ENCODE measurements around the gene HSD3B7. TPM values are rescaled to one million over a fixed set of nuclear protein-coding genes. Genes with fewer than 3 reads are reported as not detected.

HSD3B7 gene
- total and polyA plus RNA-seq, 2 of the 4 experiments (the other 2 are of a cell fraction): 8.5 to 11.3 TPM

DNA sequence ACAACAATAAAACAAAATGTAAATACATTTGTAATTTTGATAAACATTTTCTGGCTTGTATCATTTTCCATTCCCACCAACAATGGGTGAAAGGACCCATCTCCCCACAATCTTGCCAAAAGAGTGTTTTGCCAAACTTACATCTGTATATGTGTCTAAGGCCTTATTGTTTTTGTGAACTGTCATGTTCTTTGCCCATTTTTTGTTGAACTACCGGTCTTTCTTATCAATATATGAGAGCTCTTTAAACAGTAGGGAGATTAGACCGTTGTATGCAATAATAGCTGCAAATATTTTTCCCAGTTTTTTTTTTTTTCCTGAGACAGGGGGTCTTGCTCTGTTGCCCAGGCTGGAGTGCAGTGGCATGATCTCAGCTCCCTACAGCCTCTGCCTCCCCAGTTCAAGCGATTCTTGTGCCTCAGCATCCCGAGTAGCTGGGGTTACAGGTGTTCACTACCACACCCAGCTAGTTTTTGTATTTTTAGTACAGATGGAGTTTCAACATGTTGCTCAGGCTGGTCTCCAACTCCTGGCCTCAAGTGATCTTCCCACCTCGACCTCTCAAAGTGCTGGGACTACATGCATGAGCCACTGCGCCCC, 38.7 kb downstream of the HSD3B7 start:
- no peak overlapping the region for H2AFZ ChIP-seq (replicated peaks; ENCODE audit: low read length, poor library complexity)
- dilution Hi-C loops (cut with HindIII; ENCODE audit: low sequenced_read_pairs, unreplicated experiment) (no loop called here), intact Hi-C loops (cut with micrococcal nuclease) (no loop called here), in situ Hi-C loops (cut with MboI; ENCODE audit: low sequenced_read_pairs) (no loop called here)
- no peak overlapping the region for H3K4ac ChIP-seq (ENCODE audit: low read depth, low read length)
- no peak overlapping the region for H2BK120ac ChIP-seq (ENCODE audit: low read depth, low read length)
- no peak overlapping the region for H3K14ac ChIP-seq (replicated peaks; ENCODE audit: low read depth, low read length)
- no peak overlapping the region for H3K9ac ChIP-seq (ENCODE audit: low read depth, low read length)
- TF ChIP-seq CEBPB (IDR thresholded peaks at IDR 0.05; ENCODE audit: low read depth, low read length) (no peak), RAD21 (IDR thresholded peaks at IDR 0.05; ENCODE audit: low read length) (no peak), CHD1 (IDR thresholded peaks at IDR 0.05; ENCODE audit: low read depth, low read length) (no peak), BHLHE40 (IDR thresholded peaks at IDR 0.05; ENCODE audit: low read depth, low read length) (no peak), FOS (IDR thresholded peaks at IDR 0.05; ENCODE audit: low read depth, low read length) (no peak), USF2 (IDR thresholded peaks at IDR 0.05; ENCODE audit: low read depth, low read length) (no peak), POLR2A (IDR thresholded peaks at IDR 0.05; ENCODE audit: low read depth, low read length) (no peak), MAFK (IDR thresholded peaks at IDR 0.05; ENCODE audit: low read depth, low read length) (no peak), RCOR1 (IDR thresholded peaks at IDR 0.05; ENCODE audit: insufficient replicate concordance, low read length) (no peak), NFE2L2 (IDR thresholded peaks at IDR 0.05; ENCODE audit: low read depth, low read length) (no peak), MXI1 (IDR thresholded peaks at IDR 0.05; ENCODE audit: borderline replicate concordance, low read depth, low read length) (no peak), SMC3 (IDR thresholded peaks at IDR 0.05; ENCODE audit: low read depth, low read length) (no peak)
- TF ChIP-seq, protein P1, sequence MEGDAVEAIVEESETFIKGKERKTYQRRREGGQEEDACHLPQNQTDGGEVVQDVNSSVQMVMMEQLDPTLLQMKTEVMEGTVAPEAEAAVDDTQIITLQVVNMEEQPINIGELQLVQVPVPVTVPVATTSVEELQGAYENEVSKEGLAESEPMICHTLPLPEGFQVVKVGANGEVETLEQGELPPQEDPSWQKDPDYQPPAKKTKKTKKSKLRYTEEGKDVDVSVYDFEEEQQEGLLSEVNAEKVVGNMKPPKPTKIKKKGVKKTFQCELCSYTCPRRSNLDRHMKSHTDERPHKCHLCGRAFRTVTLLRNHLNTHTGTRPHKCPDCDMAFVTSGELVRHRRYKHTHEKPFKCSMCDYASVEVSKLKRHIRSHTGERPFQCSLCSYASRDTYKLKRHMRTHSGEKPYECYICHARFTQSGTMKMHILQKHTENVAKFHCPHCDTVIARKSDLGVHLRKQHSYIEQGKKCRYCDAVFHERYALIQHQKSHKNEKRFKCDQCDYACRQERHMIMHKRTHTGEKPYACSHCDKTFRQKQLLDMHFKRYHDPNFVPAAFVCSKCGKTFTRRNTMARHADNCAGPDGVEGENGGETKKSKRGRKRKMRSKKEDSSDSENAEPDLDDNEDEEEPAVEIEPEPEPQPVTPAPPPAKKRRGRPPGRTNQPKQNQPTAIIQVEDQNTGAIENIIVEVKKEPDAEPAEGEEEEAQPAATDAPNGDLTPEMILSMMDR (conservative IDR thresholded peaks at IDR 0.05; ENCODE audit: low read depth, low read length): no peak
- TF ChIP-seq, protein P2, sequence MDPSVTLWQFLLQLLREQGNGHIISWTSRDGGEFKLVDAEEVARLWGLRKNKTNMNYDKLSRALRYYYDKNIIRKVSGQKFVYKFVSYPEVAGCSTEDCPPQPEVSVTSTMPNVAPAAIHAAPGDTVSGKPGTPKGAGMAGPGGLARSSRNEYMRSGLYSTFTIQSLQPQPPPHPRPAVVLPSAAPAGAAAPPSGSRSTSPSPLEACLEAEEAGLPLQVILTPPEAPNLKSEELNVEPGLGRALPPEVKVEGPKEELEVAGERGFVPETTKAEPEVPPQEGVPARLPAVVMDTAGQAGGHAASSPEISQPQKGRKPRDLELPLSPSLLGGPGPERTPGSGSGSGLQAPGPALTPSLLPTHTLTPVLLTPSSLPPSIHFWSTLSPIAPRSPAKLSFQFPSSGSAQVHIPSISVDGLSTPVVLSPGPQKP (IDR thresholded peaks at IDR 0.05; ENCODE audit: borderline replicate concordance, low read depth, low read length): no peak
- H3K23ac ChIP-seq (ENCODE audit: low read depth, low read length): no peak overlapping the region
- H3K56ac ChIP-seq (ENCODE audit: extremely low read depth, insufficient read depth, low read length): no peak overlapping the region
- ChIA-PET POLR2A (ENCODE audit: unreplicated experiment) (no interaction called here), CTCF (interaction anchor here (0.6 kb wide), 1 partner anchor 209 kb away, joined by 4 read pairs; no protein-coding TSS in a partner anchor)
- H3K27me3 ChIP-seq (ENCODE audit: control insufficient read depth, insufficient read depth, low read length): no peaks in the 10 kb centered on the region
- BruUV-seq (replicated peaks): no TSS peak
- H3K36me3 ChIP-seq (ENCODE audit: control insufficient read depth, insufficient read depth, low read length): no peaks in the 10 kb centered on the region
- ATAC-seq (ENCODE audit: low read depth) (no peak), DNase-seq (no peak)
- H2BK20ac ChIP-seq (ENCODE audit: low read depth, low read length): no peak overlapping the region
- no peaks in the 10 kb centered on the region for H3K9me1 ChIP-seq (ENCODE audit: insufficient read depth, low read length)
- H4K91ac ChIP-seq (ENCODE audit: insufficient read depth, low read depth, low read length): no peak overlapping the region
- WGBS, 2 experiments (ENCODE audit: extremely low coverage in 2 of 2, insufficient read length in 1 of 2): no CpG with 5 or more reads among the region's 6 CpGs
- no peak overlapping the region for H4K5ac ChIP-seq (ENCODE audit: low read depth, low read length)
- no peak overlapping the region for H4K8ac ChIP-seq (ENCODE audit: low read depth in 2 of 2, low read length in 2 of 2)
- no peak overlapping the region for H2BK5ac ChIP-seq (ENCODE audit: low read depth, low read length, poor library complexity, severe bottlenecking)
- H3K4me1 ChIP-seq (ENCODE audit: control insufficient read depth, insufficient read depth, low read length): no peaks in the 10 kb centered on the region
- no peak overlapping the region for H2AK9ac ChIP-seq (replicated peaks; ENCODE audit: low read depth, low read length, poor library complexity)
- H3K18ac ChIP-seq (ENCODE audit: low read depth, low read length): no peak overlapping the region
- H3K79me1 ChIP-seq (ENCODE audit: low read depth in 1 of 2, low read length in 2 of 2): no peaks in the 10 kb centered on the region
- no peak overlapping the region for H3K4me3 ChIP-seq (ENCODE audit: insufficient read depth, low read depth, low read length)
- no peak overlapping the region for H3K4me2 ChIP-seq (ENCODE audit: low read depth, low read length)
- H4K20me1 ChIP-seq (ENCODE audit: insufficient read depth, low read length): no peaks in the 10 kb centered on the region
- no peaks in the 10 kb centered on the region for H3K9me3 ChIP-seq (ENCODE audit: control insufficient read depth, insufficient read depth, low read length)
- no peak overlapping the region for H3K27ac ChIP-seq (ENCODE audit: insufficient read depth, low read length)
- H2BK15ac ChIP-seq (ENCODE audit: low read depth, low read length): no peak overlapping the region
- no peak overlapping the region for H2AK5ac ChIP-seq (ENCODE audit: low read depth, low read length)
